Kidney (tissue), 14 donors: Measurements from ENCODE around the gene C20orf141. TPM values are rescaled to one million over a fixed set of nuclear protein-coding genes. Genes with fewer than 3 reads are reported as not detected.
"Not testable (repeated sequence)": the region's sequence is repeated elsewhere in the genome, so short reads cannot be mapped to it uniquely, and the experiment has no call there.

Experiments
- DNase-seq, 5 donors: peaks; one replicate each; pipeline ENCODE4 v3.0.0-alpha.2; 2013 to 2020
- FAIRE-seq: peaks from 2 replicates; lab custom pipeline; 2012; peaks lifted over from hg19 to GRCh38; lab: Jason Lieb, UNC
- H3K27ac ChIP-seq, 2 donors: one replicate each; pipeline ENCODE4 v1.7.0; 2013; ENCODE audit warnings: low read depth in 2 of 2, low read length in 2 of 2, inconsistent platforms in 1 of 2
- H3K27me3 ChIP-seq: one replicate; pipeline ENCODE4 v1.7.1; 2013; ENCODE audit warnings: low read length, inconsistent platforms; ENCODE audit not compliant: control insufficient read depth, insufficient read depth
- H3K36me3 ChIP-seq, 3 donors: one replicate each; pipeline versions ENCODE4 v1.7.0 to v1.7.1; 2013; ENCODE audit warnings: low read length in 3 of 3, control low read depth in 1 of 3, inconsistent platforms in 1 of 3; ENCODE audit not compliant: insufficient read depth in 3 of 3, control insufficient read depth in 2 of 3
- H3K4me1 ChIP-seq, 3 donors: one replicate each; pipeline versions ENCODE4 v1.7.0 to v1.7.1; 2013; ENCODE audit warnings: low read length in 3 of 3, inconsistent platforms in 1 of 3, low read depth in 1 of 3; ENCODE audit not compliant: control insufficient read depth in 2 of 3, insufficient read depth in 2 of 3
- H3K4me3 ChIP-seq, 3 donors: one replicate each; pipeline versions ENCODE4 v1.7.0 to v1.8.1; 2013; ENCODE audit warnings: low read length in 3 of 3, control low read depth in 1 of 3, inconsistent platforms in 1 of 3
- H3K9ac ChIP-seq, 3 donors: one replicate each; pipeline versions ENCODE4 v1.7.0 to v1.7.1; 2013; ENCODE audit warnings: low read length in 3 of 3, control low read depth in 1 of 3, inconsistent platforms in 1 of 3
- H3K9me3 ChIP-seq, 3 donors: one replicate each; pipeline versions ENCODE4 v1.7.0 to v1.7.1; 2013; ENCODE audit warnings: low read length in 3 of 3, control low read depth in 1 of 3, inconsistent platforms in 1 of 3; ENCODE audit not compliant: control insufficient read depth in 2 of 3, insufficient read depth in 1 of 3
- CTCF ChIP-seq: IDR thresholded peaks from 3 replicates; pipeline ENCODE4 v1.5.1; 2012; ENCODE audit warnings: mild to moderate bottlenecking, moderate library complexity, borderline replicate concordance; ENCODE audit not compliant: insufficient read depth; ENCODE audit errors: extremely low read depth
- intact Hi-C: fragments of 100-400 bp; cut with DNase I; formaldehyde crosslinking; loops from one replicate; pipeline ENCODE4 v1.11.1; 2022
- polyA plus RNA-seq: library from polyadenylated mRNA; stranded (reverse); fragments of 350-450 nt; fragmentation: Illumina TruSeq; extraction: RNeasy Lipid Tissue Mini Kit (QIAGEN cat#74804); gene quantifications from one replicate; pipeline ENCODE4 v1.2.3, GENCODE V29; 2014; ENCODE audit warnings: low read depth, low replicate concordance; ENCODE audit not compliant: insufficient read depth
- total RNA-seq: library from RNA; stranded (reverse); fragmentation: NEBNext Ultra II Directional; extraction: Animal tissue kit (Norgen Biotek cat#: 25700); gene quantifications from one replicate; pipeline ENCODE4 v1.2.1, GENCODE V29; 2021
- donor health status: control.
- donor health status: control.
- donor health status: control.
- donor health status: control.
- donor health status: control.
- donor health status: DM: yes; HTN: yes; CAD: no.
- donor health status: Normal renal cell carcinoma (clear cell type).

The C20orf141 gene
- total and polyA plus RNA-seq, 2 donors from 2014 or later = not detected

- no peak for DNase-seq
- no peak overlapping the region for H3K4me3 ChIP-seq
- H3K27ac ChIP-seq = no peak overlapping the region
- peaks cover 0 to 3% (median 0%) of the 10 kb centered on the region in 3 donors for H3K4me1 ChIP-seq
- no peak for FAIRE-seq
- no peak for TF ChIP-seq CTCF
- intact Hi-C loops = no loop called here
- no peaks in the 10 kb centered on the region for H3K36me3 ChIP-seq
- H3K9me3 ChIP-seq = no peaks in the 10 kb centered on the region
- no peak overlapping the region for H3K9ac ChIP-seq
- H3K27me3 ChIP-seq = peaks cover 5% of the 10 kb centered on the region
Measured at GRCh38 chr20:2806351-2806701, 8.5 kb upstream of the C20orf141 start.

- Histone ChIP-seq H3K4me3 (no peak overlapping the region), H3K27ac (no peak overlapping the region), H3K27me3 (peaks cover 5% of the 10 kb centered on the region), H3K36me3 (no peaks in the 10 kb centered on the region), H3K9ac (no peak overlapping the region), H3K4me1 (peaks cover 0 to 3% (median 0%) of the 10 kb centered on the region in 3 donors), H3K9me3 (peaks cover 0 to 3% (median 0%) of the 10 kb centered on the region in 3 donors)
- no peak for TF ChIP-seq CTCF
- intact Hi-C loops = no loop called here
- FAIRE-seq (no peak), DNase-seq (peak in 1 of 5 donors; percentile 34)
Measured at GRCh38 chr20:2807019-2807418, 7.8 kb upstream of the C20orf141 start.

GRCh38 chr20:2807929-2808328, 6.9 kb upstream of the C20orf141 start:
- FAIRE-seq, H3K27me3 ChIP-seq: not testable (repeated sequence)

GRCh38 chr20:2809690-2810089, 5.1 kb upstream of the C20orf141 start:
- H3K4me3 ChIP-seq = no peak overlapping the region
- FAIRE-seq = no peak
- DNase-seq = peak in 4 of 5 donors; percentile 16 to 64 (median 60)

More at GRCh38 chr20:2807929-2808328, 6.9 kb upstream of the C20orf141 start:
- H3K9me3 ChIP-seq, H3K27ac ChIP-seq, H3K9ac ChIP-seq, intact Hi-C loops, H3K4me3 ChIP-seq, H3K4me1 ChIP-seq, H3K36me3 ChIP-seq: not testable (repeated sequence)
- peak in 1 of 5 donors; percentile 8 for DNase-seq

More at GRCh38 chr20:2809690-2810089, 5.1 kb upstream of the C20orf141 start:
- Histone ChIP-seq H3K9ac (no peak overlapping the region), H3K9me3 (peaks cover 0 to 5% (median 3%) of the 10 kb centered on the region in 3 donors), H3K27ac (no peak overlapping the region), H3K4me1 (peaks cover 0 to 3% (median 0%) of the 10 kb centered on the region in 3 donors), H3K36me3 (no peaks in the 10 kb centered on the region), H3K27me3 (peaks cover 3% of the 10 kb centered on the region)
- intact Hi-C loops = no loop called here
- no peak for TF ChIP-seq CTCF
